ENCODE results near the gene EVI5.

The EVI5 gene

DNA sequence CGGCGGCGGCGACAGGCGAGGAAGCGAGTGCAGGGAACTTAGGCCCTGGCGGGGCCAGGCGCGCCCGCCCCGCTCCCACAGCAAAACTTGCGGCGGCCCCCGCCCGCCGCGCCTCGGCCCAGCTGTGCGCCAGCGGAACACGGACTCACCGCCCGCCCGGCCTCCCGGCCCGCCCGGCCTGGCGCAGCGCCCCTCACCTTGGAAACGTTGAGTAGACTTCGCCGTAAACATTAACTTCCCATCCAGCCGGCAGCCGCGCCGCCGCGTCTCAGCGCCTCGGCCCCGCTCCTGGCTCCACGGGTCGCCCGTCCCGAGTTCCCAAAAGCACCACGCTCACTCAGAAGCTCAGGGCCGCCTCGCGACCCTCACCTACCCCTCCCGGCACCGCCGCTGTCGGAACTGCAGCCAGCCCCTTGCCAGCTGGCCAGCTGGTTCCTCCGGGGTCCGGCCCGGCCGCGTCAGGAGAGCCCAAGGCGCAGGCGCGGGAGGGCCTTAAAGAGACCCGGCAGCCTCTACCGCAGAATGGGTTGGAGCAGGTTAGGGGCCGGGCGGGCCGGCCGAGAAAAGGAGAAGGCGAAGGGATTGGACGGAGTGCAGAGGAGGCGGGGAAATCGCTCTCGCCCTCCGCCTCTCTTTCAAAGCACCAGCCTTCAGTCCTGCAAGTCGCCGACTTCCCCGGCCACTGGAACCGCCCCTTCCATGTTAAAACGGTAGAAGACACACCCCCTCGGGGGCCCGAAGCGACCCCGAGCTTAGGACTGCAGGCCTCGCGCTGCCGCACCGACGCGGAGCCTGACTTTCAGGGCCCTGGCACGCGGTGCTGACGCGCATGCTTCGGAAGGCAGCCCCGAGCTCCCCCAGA, at the start of gene EVI5:
TSS of gene EVI5 (minus strand) at position 470 of the 862 bp plus-strand sequence. CDS start 48,562 bp downstream, outside the sequence.
- peak; percentile 73 for FAIRE-seq

DNA sequence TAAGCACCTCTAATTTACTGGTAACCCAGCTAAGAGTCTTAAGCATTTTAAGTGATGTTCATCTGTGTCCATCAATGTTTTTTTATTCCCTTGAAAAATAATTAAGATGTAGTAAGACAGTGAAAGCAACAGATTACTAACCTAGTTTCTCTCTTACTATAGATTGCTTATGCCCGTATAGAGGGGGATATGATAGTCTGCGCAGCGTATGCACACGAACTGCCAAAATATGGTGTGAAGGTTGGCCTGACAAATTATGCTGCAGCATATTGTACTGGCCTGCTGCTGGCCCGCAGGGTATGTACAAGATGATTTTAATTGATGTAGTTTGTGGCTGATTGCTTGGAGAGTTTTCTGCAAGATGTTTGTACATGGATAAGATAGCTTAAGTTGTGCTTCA, 49.7 kb upstream of the EVI5 start:
- no peak for FAIRE-seq

DNA sequence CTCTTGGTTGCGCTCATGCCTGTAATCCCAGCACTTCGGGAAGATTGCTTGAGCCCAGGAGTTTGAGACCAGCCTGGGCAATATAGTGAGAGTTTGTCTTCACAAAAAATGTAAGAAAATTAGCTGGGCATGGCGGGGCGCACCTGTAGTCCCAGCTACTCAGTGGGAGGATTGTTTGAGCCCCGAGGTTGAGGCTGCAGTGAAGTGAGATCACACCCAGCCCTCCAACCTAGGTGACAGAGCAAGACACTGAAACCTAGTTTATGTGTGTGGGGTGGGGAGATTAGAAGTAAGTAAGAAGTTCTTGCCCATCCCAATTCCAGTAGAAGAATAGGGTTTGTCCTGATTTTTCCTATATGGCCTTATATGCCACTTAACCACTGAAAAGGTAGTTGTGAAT, 48.9 kb upstream of the EVI5 start:
- no peak for FAIRE-seq

DNA sequence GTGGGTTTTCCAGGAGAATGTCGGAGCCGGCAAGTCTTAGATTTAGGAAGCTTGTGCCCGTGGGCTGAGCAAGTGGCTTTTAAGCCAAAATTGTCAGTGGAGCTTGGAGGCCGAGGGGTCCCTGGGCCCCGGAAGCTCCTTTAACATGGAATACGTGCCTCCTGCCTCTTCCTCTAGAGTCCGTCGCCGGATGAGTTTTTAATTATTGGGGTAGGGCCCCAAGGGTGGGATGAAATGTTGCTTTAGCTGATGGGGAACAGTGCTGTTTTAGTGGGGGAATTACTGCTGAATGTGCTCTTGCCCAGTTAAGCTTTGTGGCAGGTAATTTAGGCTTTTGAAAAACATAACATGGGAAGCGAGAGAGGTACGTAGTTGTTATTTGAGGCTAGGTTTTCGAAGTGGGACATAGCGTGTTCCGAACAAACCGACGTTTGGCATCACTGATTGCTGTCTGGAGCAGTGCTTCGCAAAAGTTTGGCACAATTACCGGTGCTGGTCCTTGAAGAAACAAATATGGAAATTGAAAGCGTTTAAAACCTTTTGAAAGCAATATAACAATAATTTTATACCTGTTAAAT, 47.7 kb upstream of the EVI5 start:
- no peak for FAIRE-seq

DNA sequence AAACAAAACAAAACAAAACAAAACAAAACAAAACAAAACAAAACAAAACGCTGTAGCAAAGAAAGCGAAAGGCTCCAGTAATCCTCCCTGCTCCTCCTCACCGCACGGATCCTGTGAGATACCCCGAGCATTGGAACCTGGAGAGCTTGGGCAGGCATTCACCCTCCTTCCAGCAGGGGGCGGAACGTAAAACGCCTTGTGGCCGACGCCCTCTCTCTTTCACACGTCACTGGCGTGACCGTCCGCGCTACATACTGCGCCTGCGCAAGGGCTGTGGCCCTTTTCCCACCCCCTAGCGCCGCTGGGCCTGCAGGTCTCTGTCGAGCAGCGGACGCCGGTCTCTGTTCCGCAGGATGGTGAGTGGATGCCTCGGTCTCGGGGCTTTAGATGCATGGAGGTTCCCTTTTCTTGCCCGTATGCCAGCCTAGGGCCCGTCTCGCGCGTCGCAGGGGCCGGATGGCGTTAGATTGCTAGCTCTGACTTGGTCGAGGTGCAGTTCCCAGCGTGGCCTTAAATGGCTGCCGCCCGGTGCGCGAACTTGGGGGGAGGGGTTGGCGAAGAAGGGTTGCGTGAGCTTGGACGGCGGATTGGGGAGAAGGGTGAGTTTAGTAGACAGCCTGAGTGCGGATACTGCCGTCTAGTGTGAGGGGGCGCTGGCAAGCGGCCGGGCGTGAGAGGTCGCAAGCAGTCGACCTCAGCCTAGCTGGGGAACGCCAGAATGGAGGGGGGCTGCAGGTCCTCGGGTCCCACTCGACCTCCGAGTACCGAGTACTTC, 47.0 kb upstream of the EVI5 start, which contains the start of gene RPL5:
TSS of gene RPL5 (plus strand) at position 279 of the 775 bp plus-strand sequence. CDS start at position 354, 75 bp downstream.
- peak; percentile 80 for FAIRE-seq

DNA sequence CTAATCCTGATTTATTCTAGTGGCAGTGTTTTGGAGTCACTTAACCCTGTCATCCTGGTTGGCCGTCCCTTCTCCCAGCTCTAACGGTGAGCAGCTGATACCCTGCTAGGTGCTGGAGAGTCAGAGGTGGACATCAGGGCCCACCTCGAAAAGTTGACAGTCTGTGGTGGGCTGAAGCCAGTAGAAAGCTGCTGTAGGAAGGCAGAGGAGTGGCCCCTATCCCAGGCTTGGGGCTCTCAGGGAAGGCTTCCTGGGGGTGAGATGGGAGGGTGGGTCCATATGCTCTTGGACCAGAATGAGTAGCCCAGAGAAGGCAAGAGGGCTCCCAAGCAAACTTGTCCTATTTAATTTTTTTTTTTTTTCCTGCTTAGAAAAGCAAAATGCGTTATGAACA, 46.5 kb upstream of the EVI5 start:
- FAIRE-seq = no peak

DNA sequence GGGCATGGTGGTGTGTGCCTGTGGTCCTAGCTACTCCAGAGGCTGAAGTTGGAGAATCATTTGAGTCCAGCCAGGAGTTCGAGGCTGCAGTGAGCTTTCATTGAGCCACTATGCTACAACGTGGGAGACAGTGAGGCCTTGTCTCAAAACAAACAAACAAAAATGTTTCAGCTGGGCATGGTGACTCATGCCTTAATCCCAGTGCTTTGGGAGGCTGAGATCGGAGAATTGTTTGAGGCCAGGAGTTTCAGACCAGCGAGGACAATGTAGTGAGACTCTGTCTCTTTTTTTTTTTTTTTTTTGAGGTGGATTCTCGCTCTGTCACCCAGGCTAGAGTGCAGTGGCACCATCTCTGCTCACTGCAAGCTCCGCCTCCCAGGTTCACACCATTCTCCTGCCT, 41.9 kb upstream of the EVI5 start:
- no peak for FAIRE-seq

DNA sequence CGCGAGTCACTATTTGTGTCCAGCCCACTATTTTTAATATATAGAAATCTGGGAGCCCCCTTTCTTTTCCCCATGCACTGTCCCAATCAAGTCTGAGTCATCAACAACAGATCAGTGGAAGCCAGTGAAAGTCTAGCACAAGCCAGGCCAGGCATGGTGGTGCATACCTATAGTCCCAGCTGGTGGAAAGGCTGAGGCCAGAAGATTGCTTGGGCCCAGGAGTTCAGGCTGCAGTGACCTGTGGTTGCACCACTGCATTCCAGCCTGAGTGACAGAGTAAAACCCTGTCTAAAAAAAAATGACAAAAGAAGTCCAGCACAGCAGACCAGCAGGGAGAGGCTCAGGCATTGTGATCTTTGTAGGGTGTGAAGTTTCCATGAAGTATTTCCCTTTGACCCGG, 38.0 kb upstream of the EVI5 start:
- no peak for FAIRE-seq

DNA sequence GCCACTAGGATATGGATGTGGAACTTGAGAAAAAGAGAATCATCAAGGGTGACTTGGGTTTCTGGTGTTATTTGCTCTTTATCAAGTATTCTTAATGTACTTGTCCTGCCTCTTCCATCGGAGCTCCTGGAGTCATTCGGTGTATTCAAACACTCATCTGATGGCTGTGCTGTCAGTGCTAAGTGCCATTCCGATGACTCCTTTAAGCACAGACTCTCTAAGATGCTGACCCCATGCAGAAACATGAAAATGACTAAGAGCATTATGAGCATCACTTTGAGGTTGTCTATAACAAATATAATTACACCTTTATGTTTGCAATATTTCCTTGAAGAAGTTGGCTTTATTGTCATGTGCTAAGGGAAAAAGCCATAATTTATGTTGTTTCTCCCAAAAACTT, 35.6 kb upstream of the EVI5 start:
- FAIRE-seq = no peak

DNA sequence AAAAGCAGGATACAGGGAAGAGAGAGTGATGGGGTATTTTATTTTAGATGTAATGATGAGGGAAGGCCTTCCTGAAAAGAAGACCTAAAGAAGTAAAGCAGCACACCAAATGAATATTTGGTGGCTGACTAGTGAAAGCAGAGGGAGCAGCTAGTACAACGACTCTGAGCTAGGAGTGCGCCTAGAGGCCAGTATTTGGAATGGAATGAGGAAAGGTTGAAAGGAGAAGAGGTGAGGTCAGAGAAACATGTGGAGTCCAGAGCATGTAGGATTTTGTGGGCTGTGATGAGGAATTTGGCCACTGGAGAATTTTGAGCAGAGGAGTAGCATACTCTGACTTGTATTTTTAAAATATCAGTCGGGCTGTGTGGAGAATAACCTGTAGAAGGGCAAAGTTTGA, 35.1 kb upstream of the EVI5 start:
- no peak for FAIRE-seq

DNA sequence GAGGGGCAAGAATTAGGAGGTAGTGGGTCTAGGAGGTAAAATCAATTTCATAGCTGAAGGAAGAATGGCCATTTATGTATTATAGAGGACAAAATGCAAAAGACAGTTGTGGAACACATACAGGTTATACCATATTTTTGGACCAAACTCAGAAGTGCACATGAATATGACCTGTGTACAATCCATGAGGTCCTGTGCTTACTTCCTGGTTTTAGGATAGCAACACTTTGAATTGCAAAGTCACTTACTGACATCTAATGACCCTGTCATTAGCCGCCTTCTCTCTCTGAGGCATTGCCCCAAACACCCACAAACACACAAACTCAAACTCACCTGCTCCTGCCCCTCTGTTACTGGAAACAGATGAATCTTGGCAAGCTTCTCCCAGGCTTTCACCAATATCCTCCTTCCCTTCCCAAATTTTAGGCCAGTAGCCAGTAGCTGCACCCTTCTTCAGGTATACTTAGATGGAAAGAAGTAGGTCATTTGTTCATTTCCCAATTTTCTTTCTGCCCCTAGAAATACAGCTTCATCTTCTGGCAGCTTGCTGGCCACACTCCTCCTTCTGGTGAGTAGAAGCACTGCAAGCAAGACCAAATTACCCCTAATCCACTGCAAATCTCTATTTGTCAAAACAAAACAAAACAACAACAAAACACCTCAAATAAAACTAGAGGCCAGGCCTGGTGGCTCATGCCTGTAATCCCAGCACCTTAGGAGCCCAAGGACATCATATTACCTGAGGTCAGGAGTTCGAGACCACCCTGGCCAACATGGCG, 33.3 kb upstream of the EVI5 start:
- no peak for FAIRE-seq

DNA sequence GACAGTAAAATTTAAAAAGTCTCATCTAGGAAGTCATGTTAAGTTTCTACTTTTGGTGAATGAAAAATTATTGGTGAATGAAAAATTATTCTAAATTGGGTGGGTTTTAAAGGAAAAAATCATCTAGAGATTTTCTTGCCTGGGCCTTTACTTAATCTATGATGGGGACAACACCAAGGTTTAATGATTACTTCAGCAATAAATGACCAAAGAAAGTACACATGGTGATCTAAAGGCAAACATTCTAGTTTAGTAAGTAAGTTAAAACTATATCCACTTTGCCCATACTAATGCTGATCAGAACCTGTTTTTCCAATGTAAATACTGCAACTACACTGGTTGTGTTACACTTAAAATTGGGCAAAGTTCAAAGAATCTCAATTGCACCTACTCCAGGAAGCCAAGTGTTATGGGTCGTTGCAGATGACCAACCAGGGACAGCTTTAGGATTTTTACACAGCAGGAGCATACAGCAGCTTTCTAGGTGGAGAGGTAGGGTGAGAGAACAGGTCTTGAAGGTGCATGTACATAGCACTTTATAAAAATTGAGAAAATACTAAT, 32.3 kb upstream of the EVI5 start:
- no peak for FAIRE-seq

DNA sequence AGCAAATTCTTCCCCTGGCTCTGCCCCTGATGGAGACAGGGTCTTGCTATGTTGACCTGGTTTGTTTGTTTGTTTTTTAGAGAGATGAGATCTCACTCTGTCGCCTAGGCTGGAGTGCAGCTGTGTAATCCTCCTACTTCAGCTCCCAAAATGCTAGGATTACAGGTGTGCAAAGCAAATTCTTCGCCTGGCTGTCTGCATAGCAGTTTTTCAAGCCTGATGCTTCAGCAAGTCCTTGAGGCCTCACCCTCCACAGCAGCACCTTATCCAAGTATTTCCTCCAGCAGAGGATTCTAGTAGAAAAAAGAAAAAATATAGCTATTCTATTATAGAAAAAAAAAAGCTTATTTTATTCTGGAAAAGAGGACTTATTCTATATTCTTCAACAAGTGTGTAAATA, 31.8 kb upstream of the EVI5 start:
- FAIRE-seq = no peak

DNA sequence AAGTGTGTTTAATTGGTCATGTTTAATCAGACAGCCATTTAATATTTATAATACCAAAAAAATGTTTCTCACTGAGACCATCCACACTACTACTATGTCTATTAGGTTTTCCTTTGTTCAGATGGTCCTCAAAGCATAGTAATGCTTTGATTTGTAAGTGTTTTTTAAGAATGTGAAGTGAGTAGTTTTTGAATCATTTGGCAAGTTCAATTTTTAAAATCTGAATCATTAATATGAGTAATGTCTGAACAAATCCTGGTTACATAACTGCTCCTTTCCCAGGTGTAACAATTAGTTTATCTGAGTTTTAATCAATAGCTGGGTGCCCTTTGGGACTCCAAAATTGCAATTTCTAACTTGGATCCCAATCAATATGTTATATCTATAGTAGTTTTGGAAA, 23.5 kb upstream of the EVI5 start:
- FAIRE-seq = no peak

DNA sequence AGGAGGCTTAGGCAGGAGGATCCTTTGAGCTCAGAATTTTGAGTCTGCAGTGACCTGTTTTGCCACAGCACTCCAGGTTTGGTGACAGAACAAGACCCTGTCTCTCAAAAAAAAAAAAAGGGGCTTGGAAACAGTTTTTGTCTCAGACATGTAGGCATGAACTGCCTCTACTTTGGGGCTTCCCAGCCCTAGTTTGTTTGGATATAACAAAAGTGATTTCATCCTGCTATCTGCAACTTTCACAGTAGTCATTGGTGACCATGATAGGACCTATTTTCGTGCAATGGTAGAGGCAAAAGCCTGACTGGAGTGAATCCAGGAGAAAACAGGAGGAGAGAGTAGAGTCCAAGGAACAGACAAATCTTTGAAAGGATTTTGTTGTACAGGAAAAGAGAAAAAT, 20.3 kb upstream of the EVI5 start:
- no peak for FAIRE-seq

DNA sequence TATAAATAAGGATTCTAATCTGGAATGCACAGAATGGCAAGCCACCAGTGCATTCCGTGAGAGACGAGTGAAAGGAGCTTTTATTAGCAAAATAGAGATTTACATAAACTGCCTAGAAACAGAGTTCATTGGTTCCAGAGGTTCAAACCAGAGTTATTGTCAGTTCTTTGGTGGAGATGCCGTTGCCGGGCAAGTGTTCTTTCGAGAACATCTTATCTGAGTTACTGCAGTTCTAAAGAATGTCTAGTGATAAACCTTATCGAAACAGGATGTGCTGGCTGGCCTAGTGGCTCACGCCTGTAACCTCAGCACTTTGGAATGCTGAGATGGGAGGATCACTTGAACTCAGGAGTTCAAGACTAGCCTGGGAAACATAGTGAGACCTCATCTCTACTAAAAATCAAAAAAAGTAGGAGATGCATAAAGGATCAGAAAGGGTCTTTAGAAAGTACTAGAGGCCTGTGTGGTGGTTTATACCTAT, 19.9 kb upstream of the EVI5 start:
- FAIRE-seq = peak; percentile 94

DNA sequence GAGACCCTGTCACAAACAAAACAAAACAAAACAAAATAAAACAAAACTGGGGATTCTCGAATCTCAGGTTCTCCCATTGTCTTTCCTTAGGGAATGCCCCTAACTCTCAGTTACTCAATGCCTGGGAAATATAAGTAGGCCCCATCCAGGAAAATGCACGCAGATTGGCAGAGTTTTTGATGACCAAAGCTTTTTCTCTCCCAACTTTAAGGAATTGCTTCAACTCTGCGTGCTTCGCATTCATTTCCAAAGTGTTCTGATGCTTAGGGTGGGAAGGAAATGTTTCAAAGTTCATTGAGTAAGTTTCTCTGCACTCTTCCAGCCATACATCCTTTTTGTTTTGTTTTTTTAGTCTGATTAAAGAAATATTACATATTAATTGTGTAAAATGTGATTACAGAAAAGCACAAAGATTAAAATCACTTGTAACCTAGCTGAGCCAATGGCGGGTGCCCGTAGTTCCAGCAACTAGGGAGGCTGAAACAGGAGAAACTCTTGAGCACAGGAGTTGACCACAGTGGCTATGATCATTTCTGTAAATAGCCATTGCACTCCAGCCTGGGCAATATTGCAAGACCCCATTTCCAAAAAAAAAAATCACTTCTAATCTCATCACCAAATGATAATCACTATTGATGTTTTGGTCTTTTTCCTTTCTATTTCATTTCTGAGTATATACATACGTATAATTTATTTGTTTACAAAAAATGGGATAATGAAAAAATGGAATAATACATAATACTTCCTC, 18.4 kb upstream of the EVI5 start:
- no peak for FAIRE-seq

DNA sequence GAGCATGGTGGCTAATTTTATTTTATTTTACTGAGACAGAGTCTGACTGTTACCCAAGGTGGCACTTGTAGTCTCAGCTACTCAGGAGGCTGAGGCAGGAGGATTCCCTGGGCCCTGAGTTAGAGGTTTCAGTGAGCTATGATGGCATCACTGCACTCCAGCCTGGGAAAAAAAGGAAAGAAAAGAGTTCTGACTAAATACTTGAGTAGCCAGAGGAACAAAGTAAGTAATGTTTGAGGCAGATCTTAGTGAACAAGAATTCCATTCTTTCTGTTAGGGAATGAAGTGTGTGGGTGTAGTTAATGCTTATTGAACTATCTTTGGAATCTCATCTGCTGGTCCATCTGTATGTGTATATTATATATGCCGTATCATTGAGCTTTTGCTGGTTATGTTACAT, 13.1 kb upstream of the EVI5 start:
- no peak for FAIRE-seq

DNA sequence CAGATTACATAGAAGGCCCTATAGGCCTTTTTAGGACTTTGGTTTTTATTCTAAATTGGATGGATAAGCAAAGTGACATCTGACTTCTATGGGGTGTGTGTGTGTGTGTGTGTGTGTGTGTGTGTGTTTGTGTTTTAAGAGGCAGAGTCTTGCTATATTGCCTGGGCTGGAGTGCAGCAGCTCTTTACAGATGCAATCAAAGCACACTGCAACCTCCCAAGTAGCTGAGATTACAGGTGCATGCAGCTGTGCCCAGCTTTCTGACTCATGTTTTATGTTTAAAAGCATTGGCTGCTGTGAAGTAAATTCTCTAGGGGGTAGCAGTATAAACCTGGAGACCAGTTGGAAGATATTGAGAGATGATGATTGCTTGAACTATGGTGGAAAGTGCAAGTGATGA, 12.4 kb upstream of the EVI5 start:
- FAIRE-seq = no peak

DNA sequence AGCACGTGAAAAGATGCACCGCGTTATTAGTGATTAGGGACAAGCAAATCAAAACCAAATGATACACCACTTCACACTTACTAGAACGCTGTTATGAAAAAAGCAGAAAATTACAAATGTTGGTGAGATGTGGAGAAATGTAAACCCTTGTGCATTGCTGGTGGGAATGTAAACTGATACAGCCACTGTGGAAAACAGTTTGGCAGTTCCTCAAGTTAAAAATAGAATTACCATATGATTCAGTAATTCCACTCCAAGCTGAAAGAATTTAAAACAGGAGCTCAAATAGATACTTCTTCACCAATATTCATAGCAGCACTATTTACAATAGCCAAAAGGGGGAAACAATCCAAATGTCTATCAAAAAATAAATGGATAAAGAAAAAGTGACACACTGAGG, 10.3 kb upstream of the EVI5 start:
- FAIRE-seq = no peak

DNA sequence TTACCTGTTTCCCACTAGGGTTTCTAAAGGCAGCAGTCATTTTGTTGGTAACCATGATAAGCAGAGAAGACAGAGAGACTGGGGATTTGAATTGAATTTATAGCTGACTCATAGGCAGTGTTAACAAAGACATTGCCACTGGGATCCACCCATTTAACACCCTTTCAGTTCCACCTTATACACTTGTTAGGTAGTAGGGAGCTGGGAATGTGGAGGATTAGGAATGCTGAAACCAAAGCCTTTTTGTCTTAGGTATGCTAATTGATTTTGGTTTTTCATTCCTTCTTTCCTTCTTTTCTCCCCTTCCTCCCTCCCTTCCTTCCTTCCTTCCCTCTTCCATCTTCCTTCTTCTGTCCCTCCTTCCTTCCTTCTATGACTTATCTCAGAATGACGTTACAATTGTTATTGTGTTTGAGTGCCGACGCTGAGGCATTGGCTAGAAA, 7.5 kb upstream of the EVI5 start:
- no peak for FAIRE-seq
